Stimulated activated CD8-positive, alpha-beta memory T cell treated with anti-CD3 and anti-CD28 coated beads, Interleukin-7, amount 100 ng/mL, for 1 hour (primary cell): ENCODE results near the gene CFAP92.
A peak's percentile ranks its signal among the peaks of the same experiment; 100 is the strongest.

ENCODE experiments used
- DNase-seq, 2 donors: peaks; one replicate each; pipeline ENCODE4 v3.0.0-alpha.2; 2020; ENCODE audit warnings: low read depth in 2 of 2

Gene CFAP92

DNA sequence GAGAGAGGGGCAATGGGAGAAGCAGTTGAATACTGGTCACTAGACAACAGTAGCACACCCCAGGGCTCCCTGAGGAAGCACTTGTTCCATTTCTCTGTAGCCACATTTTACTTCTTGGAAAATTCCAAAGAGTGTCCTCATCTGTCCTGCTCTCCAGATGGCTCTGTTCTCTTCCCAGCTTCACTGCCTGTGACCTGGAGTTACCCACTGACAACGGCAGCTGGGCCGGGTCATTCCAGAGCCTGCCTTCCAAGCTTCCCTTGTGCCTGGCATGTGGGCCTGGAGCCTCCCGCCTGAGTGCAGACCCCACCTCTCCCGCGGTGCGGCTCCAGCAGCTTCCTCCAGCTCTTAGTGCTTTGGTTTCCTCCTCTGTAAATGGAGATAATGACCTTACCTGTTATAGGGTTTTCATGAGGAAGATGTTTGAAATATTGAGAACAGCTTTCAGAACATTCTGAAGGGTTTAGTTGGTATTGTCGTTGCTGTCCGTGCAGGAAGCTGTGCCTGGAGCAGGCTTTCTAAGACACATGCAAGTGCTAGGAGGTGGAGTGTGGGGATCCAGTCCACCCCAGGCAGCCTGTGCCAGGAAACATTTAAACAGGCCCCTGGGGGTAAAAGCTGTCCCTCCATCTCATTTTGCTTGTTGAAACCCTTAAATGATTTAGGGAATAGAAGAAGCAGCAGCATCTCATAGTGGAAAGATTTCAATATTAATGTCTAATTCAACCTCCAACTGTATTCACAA, 32.0 kb upstream of the CFAP92 start:
- DNase-seq = no peak

DNA sequence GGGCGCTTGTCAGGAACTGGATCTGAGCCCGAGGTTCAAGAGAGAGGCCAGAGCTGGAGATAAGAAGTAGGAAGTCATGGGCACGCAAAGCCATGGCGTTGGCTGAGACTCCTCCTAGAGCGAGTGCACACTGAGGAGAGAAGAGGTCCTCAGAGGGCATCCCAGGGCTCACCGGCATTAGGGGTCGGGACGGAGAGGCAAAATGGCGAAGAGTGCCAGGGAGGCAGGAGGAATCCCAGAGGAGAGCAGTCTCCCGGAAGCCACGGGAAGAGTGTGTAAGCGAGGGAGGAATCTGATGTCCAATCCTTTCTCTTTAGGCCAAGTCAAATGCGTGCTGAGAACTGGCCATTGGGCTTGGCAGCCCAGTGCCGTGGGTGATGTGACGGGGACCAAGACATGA, 31.2 kb upstream of the CFAP92 start:
- DNase-seq = no peak

DNA sequence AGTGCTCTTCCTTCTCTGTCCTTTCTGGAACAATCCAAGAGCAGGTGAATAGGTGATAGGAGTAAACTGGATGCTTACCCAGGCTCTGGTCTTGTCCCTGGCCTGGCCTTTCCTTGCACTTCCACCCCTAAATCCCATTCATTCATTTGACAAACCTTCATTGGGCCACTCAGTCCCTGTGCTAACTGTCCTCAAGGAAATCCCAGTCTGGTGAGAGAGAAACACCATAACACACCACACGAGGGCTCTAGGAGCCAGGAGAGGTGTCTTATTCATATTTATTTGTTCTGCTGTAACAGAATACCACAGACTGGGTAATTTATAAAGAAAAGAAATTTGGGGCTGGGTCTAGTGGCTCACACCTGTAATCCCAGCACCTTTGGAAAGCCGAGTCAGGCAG, 30.0 kb upstream of the CFAP92 start:
- no peak for DNase-seq

GRCh38 chr3:129023008-129023358, 29.1 kb upstream of the CFAP92 start:
- DNase-seq = no peak

DNA sequence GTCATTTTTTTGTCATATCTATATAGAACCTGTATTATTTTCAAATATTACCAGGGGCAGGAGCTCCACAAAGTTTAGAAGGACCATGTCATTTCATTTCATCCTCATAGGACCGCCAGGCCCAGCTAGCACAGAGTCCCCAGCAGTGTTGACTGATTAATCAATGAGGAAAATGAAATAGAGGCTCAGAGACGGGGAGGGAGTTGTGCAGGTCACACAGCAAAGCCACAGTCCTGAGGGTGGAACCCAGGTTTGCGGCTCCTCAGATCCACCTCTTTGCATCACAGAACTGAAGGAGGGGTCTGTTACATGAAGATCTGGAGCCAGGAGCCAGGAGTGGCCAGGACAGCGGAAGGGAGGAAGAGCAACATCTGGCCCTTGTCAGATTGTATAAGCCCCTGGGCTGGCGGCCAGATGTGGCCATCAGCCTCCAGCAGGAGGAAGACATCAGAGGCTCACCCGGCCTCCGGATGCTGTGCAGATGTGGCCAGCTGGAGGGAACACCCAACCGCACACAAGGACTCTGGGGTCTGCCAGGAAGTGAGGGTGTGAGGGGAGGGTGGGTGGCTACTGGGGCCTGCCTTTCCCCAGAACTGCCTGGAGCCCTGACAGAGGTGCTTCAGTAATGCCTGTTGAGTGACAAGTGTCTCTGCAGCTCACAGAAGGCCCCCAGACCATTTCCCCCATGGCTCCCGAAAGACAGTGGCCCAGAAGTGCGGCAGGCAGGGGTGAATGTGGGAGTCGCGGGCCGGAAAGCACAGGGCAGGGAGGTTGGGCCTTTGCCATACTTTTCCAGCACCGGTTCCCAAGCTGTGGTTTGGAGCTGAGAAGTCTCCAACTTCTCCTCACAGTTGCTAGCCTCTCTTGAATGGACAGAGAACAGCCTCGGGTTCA, 28.5 kb upstream of the CFAP92 start:
- no peak for DNase-seq

GRCh38 chr3:129021140-129021551, 27.3 kb upstream of the CFAP92 start:
- no peak for DNase-seq

DNA sequence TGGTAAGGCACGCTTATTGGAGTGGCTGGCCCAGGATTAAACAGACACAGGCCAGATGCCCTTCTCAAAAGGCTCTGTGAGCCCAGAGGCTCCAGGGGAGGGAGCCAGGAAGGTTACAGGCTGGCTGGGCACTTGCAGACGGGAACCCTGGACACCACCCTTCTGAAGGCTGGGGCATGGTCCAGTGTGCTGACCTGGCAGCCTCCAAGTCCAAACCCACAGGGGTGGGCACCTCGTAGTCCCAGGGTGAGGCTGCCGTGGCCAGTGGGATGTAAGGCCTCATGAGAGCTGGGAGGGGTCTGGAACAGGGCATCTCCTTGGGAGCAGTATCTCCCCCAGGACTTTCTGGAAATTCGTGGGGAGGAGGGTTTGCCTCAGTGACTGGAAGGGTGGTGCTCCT, 26.8 kb upstream of the CFAP92 start:
- DNase-seq = no peak

- DNase-seq = no peak
These were observed 25.4 kb upstream of the CFAP92 start for GRCh38 chr3:129019266-129019665.

- no peak for DNase-seq
These were observed 24.9 kb upstream of the CFAP92 start for GRCh38 chr3:129018751-129019150.

- no peak for DNase-seq
These were observed 24.4 kb upstream of the CFAP92 start for GRCh38 chr3:129018271-129018670.

GRCh38 chr3:129017484-129017899, 23.6 kb upstream of the CFAP92 start:
- DNase-seq = no peak

DNA sequence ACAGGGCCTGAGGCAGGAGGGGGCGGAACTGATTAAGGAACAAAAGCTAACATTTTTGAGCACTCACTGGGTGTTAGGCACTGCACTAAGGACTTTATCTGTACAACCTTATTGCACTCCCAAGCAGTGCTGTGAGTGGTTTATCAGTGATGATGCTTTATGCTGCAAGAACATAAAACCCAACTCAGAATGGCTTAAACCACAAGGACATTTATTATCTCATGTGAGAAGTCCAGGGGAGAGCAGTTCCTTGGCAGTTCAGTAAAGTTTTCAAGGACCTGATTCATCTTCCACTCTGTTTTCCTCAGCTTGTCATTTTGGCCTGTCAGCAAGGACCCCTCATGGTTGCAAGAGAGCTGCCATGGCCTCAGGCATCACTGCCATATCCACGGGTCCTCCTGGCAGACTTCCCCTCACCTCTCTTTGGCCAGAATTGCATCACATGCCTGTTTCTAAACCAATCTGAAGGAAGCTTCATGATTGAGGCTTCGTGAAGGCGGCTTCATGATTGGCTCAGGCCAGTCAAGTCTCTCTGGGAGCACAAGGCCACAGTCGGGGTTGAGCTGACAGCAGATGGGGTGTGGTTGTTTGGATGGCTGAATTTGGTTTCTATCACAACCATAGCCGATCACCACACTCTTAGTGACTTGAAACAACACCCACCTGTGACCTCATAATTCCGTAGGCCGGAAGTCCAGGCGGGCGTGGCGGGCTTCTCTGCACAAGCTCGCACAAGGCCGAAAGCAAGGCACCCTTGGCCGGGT, 23.0 kb upstream of the CFAP92 start:
- DNase-seq = no peak

- DNase-seq = peak in 1 of 2 donors; percentile 21
These were observed 22.5 kb upstream of the CFAP92 start for GRCh38 chr3:129016356-129016719.

DNA sequence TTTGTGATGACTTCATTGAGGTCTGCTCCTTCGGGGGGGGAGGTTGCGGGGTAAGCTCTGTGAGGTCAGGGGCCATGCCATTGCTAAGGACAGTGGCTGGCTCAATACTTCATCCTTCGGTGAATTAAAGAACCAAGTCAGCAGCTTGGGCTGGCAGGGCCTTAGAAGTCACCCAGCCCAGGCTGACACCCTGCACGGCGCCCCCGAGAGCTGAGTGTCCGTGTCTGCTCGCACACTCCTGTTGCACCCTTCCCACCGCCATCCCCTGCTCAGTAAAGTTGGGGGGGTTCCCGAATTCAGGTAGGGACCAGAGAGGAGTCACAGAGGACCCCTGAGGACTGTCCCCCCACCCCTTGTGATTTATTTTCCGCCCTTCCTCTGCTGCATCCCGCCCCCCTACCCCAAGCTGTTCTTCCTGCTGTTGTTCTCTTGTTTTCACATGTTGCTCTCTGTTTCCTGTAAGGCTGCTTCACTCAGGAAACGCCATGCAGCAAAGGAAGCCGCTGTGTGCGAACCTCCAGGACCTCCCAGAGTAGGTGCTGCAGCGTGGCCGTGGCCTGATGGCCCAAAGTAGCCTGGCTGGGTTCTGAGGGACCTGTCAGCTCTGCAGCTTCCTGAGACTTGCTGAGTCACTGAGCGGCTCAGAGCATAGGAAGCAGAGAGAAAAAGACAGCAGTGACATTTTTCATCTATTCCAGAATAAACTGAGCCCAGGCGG, 21.7 kb upstream of the CFAP92 start:
- DNase-seq = no peak

DNA sequence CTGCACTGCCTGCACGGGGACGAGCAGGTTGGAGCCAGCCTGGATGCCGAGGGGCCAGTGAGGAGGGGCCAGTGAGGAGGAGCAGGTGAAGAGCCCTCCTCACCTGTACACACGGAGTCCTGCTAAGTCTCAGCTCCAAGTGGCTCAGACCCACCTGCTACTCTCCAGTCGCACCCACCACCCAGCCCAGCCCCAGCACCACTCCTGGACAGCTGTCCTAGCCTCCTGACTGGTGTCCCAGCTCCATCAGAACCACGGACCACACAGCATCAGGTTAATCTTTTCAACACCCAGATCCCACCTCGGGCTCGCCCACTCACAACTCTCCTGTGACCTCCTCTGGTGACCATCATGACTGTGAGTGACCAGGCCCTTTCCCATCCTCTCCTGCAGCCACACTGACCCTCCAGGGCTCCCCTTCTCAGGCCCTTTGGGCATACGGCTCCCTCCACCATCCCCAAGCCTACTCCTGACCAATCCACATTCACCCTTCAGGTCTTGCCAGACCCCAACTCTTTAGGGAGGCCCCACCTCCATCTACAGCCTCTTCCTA, 21.0 kb upstream of the CFAP92 start:
- no peak for DNase-seq

DNA sequence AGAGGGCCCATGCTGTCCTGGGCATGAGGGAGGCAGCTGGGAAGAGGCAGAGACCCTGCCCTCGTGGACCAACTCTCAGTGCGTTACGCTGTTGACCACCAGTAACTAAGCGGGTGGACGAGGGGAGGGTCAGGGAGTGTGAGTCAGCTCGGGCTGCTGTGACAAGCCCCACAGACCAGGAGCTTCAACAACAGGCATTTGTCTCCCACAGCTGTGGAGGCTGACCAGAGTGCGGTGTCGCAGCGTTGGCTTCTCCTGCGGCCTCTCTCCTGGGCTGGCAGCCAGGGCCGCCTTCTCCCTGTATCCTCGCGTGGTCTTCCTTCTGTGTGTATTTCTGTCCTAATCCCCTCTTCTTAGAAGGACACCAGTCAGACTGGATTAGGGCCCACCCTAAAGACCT, 20.3 kb upstream of the CFAP92 start:
- no peak for DNase-seq

DNA sequence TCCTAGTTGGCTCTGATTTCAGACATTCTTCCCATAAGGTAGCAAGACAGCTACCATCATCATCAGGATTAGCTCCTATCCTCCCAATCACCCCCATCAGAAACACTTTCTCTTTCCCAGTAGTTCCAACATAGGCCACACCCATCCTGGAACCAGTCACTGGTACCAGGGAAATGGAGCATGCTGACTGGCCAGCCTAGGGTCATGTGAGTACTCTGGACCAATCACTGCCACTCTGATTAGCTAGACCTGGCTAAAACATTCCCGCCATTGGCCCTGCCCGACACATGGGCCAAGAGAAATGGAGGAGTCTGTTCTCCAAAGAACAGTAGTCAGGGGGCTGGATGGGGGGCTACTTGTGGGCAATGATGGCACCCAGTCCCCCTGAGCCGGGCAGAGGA, 19.6 kb upstream of the CFAP92 start:
- DNase-seq = no peak

GRCh38 chr3:129010310-129010956, 16.6 kb upstream of the CFAP92 start:
- no peak for DNase-seq

GRCh38 chr3:129009266-129009665, 15.4 kb upstream of the CFAP92 start:
- no peak for DNase-seq

GRCh38 chr3:129007792-129008191, 13.9 kb upstream of the CFAP92 start:
- no peak for DNase-seq

DNA sequence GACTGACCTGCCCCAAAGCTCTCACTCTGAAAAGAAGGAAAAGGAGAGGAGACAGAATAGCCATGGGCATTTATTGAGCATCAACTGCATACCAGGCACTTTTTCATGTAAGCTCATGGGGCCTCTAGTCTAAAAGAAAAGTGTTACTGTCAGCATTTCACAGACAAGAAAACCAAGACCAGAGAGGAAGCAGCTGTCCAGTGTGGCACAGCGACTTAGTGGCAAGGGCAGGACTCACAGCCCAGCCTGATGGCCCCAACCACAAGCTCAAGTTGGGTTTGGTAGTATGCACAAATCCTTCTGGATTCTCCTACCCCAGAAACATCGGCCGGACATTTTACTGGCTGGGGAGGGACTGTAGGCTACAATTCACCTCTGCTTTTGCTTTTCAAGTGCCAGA, 13.0 kb upstream of the CFAP92 start:
- no peak for DNase-seq
